Activated naive CD4-positive, alpha-beta T cell treated with anti-CD3 and anti-CD28 coated beads, Interleukin-2, amount 50 U/mL, for 16 hours (primary cell): ENCODE measurements around the gene SH3RF3.
"Not testable (repeated sequence)": the region's sequence is repeated elsewhere in the genome, so short reads cannot be mapped to it uniquely, and the experiment has no call there.

Experiments used
- DNase-seq: peaks from one replicate; pipeline ENCODE4 v3.0.0-alpha.2; 2020

The SH3RF3 gene

GRCh38 chr2:109222422-109222821 is 93.4 kb downstream of the SH3RF3 start:
- DNase-seq, result no peak

GRCh38 chr2:109222825-109223471 is 93.9 kb downstream of the SH3RF3 start:
- DNase-seq, result no peak

GRCh38 chr2:109223490-109223889 is 94.5 kb downstream of the SH3RF3 start:
- no peak for DNase-seq

- not testable (repeated sequence) for DNase-seq
These were observed 95.3 kb downstream of the SH3RF3 start for GRCh38 chr2:109224341-109224740.

- no peak for DNase-seq
These were observed 96.3 kb downstream of the SH3RF3 start for GRCh38 chr2:109225170-109225782.

GRCh38 chr2:109226128-109226527 is 97.1 kb downstream of the SH3RF3 start:
- no peak for DNase-seq

GRCh38 chr2:109226622-109227021 is 97.6 kb downstream of the SH3RF3 start:
- no peak for DNase-seq

- no peak for DNase-seq
These were observed 100.2 kb downstream of the SH3RF3 start for GRCh38 chr2:109229094-109229675.

GRCh38 chr2:109230941-109231420 is 102.0 kb downstream of the SH3RF3 start:
- no peak for DNase-seq

- no peak for DNase-seq
These were observed 102.4 kb downstream of the SH3RF3 start for GRCh38 chr2:109231428-109231827.

- DNase-seq, result no peak
These were observed 103.1 kb downstream of the SH3RF3 start for GRCh38 chr2:109231996-109232705.

GRCh38 chr2:109232909-109233308 is 103.9 kb downstream of the SH3RF3 start:
- no peak for DNase-seq

- DNase-seq, result no peak
These were observed 104.6 kb downstream of the SH3RF3 start for GRCh38 chr2:109233643-109234042.

GRCh38 chr2:109234355-109234754 is 105.3 kb downstream of the SH3RF3 start:
- DNase-seq, result no peak

GRCh38 chr2:109236147-109236546 is 107.1 kb downstream of the SH3RF3 start:
- no peak for DNase-seq

GRCh38 chr2:109237792-109238191 is 108.8 kb downstream of the SH3RF3 start:
- DNase-seq, result no peak

GRCh38 chr2:109238580-109238979 is 109.6 kb downstream of the SH3RF3 start:
- DNase-seq, result no peak

GRCh38 chr2:109239720-109240119 is 110.7 kb downstream of the SH3RF3 start:
- no peak for DNase-seq

GRCh38 chr2:109242210-109242653 is 113.2 kb downstream of the SH3RF3 start:
- DNase-seq, result no peak

- no peak for DNase-seq
These were observed 113.8 kb downstream of the SH3RF3 start for GRCh38 chr2:109242654-109243331.

- no peak for DNase-seq
These were observed 114.7 kb downstream of the SH3RF3 start for GRCh38 chr2:109243526-109244303.

GRCh38 chr2:109244304-109244582 is 115.2 kb downstream of the SH3RF3 start:
- no peak for DNase-seq
